Nephron (organoid): ENCODE data around the gene BPIFB3.
"Not testable (repeated sequence)": the region's sequence is repeated elsewhere in the genome, so short reads cannot be mapped to it uniquely, and the experiment has no call there.

Experiments
- H3K27ac Mint-ChIP-seq, 3 experiments: 2 replicates each; pipeline ENCODE4 v1.8.0; 2020; ENCODE audit warnings: mixed read lengths in 3 of 3, mild to moderate bottlenecking in 2 of 3, moderate library complexity in 1 of 3
- H3K27me3 Mint-ChIP-seq: 2 replicates; pipeline ENCODE4 v1.8.0; 2021; ENCODE audit warnings: low read depth, mild to moderate bottlenecking, moderate library complexity, mixed read lengths
- H3K36me3 Mint-ChIP-seq: 2 replicates; pipeline ENCODE4 v1.8.0; 2020; ENCODE audit warnings: low read depth, mixed read lengths
- H3K4me1 Mint-ChIP-seq: 2 replicates; pipeline ENCODE4 v1.8.0; 2020; ENCODE audit warnings: mixed read lengths
- H3K4me3 Mint-ChIP-seq, 3 experiments: 2 replicates each; pipeline ENCODE4 v1.8.0; 2020; ENCODE audit warnings: mild to moderate bottlenecking in 3 of 3, mixed read lengths in 3 of 3, moderate library complexity in 2 of 3
- H3K9me3 Mint-ChIP-seq: 2 replicates; pipeline ENCODE4 v1.8.0; 2020; ENCODE audit warnings: mixed read lengths
- TF ChIP-seq, protein P1 (sequence below), 3 experiments: fragments of 200-600 bp; sonication (generic); IDR thresholded peaks; one replicate each; pipeline ENCODE4 v1.5.0; 2021; ENCODE audit warnings: antibody characterized with exemption in 3 of 3; ENCODE audit not compliant: unreplicated experiment in 3 of 3

Gene BPIFB3

DNA sequence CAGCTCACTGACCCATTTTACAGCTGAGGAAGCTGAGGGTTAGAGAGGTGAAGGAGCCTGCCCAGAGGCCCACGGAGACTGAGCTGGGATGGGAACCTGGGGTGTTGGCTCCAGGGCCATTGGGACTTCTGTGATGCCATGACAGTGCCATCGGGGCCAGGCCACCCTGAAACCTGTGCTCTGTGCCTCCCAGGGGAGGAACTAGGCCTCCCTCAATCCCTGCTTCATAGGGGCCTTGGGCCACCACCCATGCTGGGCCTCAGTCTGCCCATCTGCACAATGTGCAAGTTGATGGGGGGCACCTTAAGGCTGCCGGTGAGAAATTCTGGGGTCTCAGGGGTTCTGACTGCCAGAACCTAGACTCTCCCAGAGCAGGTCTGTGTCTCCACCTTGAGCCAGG is 50.6 kb downstream of the BPIFB3 start:
- Mint-ChIP-seq H3K36me3 (no peaks in the 10 kb centered on the region), H3K4me3 (no peak overlapping the region), H3K9me3 (no peaks in the 10 kb centered on the region), H3K27ac (no peak overlapping the region), H3K27me3 (peaks cover 34% of the 10 kb centered on the region), H3K4me1 (peaks cover 9% of the 10 kb centered on the region)
- TF ChIP-seq, protein P1, sequence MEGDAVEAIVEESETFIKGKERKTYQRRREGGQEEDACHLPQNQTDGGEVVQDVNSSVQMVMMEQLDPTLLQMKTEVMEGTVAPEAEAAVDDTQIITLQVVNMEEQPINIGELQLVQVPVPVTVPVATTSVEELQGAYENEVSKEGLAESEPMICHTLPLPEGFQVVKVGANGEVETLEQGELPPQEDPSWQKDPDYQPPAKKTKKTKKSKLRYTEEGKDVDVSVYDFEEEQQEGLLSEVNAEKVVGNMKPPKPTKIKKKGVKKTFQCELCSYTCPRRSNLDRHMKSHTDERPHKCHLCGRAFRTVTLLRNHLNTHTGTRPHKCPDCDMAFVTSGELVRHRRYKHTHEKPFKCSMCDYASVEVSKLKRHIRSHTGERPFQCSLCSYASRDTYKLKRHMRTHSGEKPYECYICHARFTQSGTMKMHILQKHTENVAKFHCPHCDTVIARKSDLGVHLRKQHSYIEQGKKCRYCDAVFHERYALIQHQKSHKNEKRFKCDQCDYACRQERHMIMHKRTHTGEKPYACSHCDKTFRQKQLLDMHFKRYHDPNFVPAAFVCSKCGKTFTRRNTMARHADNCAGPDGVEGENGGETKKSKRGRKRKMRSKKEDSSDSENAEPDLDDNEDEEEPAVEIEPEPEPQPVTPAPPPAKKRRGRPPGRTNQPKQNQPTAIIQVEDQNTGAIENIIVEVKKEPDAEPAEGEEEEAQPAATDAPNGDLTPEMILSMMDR (IDR thresholded peaks at IDR 0.05; ENCODE audit: unreplicated experiment in 3 of 3), result no peak

DNA sequence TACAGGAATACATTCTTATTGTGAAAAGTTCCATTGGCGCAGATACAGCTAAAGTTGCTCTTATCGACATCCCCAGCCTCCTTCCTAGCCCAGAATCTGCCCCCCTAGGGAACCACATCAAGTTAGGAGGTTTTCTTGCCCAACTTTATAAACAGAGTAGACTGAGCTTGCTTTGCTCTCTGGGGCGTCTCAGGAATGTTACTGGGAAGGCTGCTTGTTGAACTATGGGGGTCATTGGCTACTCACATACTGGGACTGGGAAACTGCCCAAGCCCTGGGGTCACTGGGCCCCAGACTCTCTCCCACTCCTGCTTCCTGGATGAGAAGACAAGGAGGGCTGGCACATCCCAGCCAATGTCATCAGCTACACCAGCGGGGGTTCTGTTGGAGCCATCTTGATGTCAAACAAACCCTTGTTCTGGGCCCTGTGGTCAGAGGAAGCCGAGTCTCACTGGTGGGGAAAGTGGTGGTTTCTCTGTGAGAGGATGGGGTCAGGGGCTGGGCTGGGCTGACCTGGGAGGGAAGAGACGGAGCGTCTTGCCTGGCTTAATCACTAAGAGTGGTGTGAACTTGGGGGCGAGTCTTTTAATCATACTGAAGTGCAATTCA is 51.7 kb downstream of the BPIFB3 start:
- H3K27ac Mint-ChIP-seq, result peak overlapping the region in 2 of 3 experiments; percentile 12 to 44

DNA sequence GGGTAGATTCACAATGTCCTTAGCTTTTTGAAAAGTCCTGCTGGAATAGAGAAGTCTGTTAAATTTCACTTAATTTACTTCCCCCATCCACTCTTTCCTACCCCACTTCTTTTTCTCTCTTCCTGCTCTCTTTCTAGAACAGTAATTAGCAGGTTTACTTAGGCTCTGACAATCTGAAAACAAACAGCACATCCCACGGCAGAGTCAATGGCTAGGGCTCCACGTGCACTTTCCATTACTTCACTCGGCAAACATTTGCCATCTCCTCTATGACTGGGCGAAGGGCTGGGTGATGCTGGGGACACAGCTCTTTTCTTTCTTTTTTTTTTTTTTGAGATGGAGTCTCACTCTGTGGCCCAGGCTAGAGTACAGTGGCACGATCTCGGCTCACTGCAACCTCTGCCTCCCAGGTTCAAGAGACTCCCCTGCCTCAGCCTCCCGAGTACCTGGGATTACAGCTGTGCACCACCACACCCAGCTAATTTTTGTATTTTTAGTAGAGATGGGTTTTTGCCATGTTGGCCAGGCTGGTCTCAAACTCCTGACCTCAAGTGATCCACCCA is 52.4 kb downstream of the BPIFB3 start:
- not testable (repeated sequence) for H3K9me3 Mint-ChIP-seq, H3K4me1 Mint-ChIP-seq, H3K36me3 Mint-ChIP-seq, H3K4me3 Mint-ChIP-seq
- Mint-ChIP-seq H3K27me3 (peaks cover 25% of the 10 kb centered on the region), H3K27ac (peak overlapping the region in 1 of 3 experiments; percentile 44)

More for the DNA sequence above, 51.7 kb downstream of the BPIFB3 start:
- Mint-ChIP-seq H3K9me3 (no peaks in the 10 kb centered on the region), H3K4me3 (no peak overlapping the region), H3K27me3 (peaks cover 26% of the 10 kb centered on the region), H3K36me3 (no peaks in the 10 kb centered on the region), H3K4me1 (peaks cover 9% of the 10 kb centered on the region)
- TF ChIP-seq, protein P1 (IDR thresholded peaks at IDR 0.05; ENCODE audit: unreplicated experiment in 3 of 3), result no peak

DNA sequence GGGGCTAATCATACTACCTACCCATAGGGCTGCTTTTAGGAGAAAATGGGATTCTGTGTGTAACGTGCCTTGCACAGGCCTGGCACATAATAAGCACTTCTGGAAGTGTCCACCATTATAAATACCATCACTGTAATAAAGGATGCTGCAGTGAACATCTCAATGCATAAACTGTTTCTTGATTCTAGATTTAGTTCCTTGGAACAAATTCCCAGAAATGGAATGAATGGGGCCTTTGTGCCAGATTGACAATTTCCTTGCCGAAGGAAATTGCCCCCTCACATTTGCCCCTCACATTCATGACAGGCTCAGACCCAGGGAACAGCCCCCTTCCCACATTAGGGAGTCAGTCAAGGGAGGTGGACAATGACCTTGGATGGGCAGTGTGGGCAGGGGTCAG is 55.0 kb downstream of the BPIFB3 start:
- Mint-ChIP-seq H3K9me3 (peaks cover 4% of the 10 kb centered on the region), H3K4me1 (peaks cover 9% of the 10 kb centered on the region), H3K36me3 (no peaks in the 10 kb centered on the region), H3K27ac (no peak overlapping the region), H3K4me3 (no peak overlapping the region), H3K27me3 (peaks cover 14% of the 10 kb centered on the region)
- TF ChIP-seq, protein P1 (IDR thresholded peaks at IDR 0.05; ENCODE audit: unreplicated experiment in 3 of 3), result no peak

DNA sequence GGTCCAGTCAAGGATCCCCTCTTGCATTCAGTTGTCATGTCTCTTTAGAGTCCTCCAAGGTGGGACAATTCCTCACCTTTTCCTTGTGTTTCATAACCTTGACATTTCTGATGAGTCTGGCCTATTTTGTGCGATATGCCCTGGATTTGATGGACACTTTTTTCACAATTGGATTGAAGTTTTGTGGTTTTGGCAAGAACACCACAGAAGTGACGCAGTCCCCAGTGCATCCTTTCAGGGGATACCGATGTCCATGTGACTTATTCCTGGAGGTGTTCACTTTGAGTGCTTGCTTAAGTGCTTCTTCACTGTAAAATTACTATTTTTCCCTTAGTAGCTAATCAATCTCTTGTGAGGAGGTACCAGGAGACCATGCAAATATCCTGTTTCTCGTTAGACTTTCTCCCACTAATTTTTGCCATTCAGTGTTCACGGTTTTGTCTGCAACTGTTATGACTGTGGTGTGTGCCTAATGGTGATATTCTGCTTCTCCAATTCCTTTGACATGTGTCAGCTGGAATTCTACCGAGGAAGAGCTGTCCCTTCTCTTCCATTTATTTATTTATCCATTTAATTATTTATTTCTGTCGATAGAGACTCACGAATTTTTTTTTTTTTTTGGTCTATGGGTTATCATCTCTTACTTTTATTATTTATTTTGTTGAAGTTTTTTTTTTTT is 56.6 kb downstream of the BPIFB3 start:
- Mint-ChIP-seq H3K9me3 (peaks cover 10% of the 10 kb centered on the region), H3K36me3 (no peaks in the 10 kb centered on the region), H3K27me3 (peaks cover 10% of the 10 kb centered on the region)

DNA sequence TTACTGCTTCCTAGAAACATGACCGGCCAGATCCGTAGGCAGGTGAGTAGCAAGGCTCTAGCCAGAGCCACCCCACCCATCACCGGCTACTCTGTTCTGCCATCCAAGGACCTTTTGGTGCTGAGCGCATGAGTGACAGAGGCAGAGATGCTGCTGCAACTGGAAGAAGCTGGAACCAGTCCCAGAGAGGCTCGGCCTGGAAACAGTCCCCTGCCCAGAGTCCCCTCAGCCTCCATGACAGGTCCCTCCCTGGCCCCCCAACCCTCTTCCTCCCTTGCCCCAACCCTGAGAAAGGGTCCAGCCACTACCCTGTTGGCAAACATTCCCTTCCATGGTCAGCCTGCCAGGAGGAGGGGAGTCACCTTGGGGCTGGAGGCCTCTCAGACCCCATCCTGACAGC is 57.6 kb downstream of the BPIFB3 start:
- H3K27me3 Mint-ChIP-seq, result peaks cover 8% of the 10 kb centered on the region
- no peaks in the 10 kb centered on the region for H3K4me1 Mint-ChIP-seq
- H3K27ac Mint-ChIP-seq, result no peak overlapping the region
- no peak overlapping the region for H3K4me3 Mint-ChIP-seq
- peaks cover 1% of the 10 kb centered on the region for H3K36me3 Mint-ChIP-seq
- TF ChIP-seq, protein P1 (IDR thresholded peaks at IDR 0.05; ENCODE audit: unreplicated experiment in 3 of 3), result no peak
- peaks cover 12% of the 10 kb centered on the region for H3K9me3 Mint-ChIP-seq

More for the DNA sequence above, 56.6 kb downstream of the BPIFB3 start:
- H3K4me1 Mint-ChIP-seq, result peaks cover 3% of the 10 kb centered on the region
- TF ChIP-seq, protein P1 (IDR thresholded peaks at IDR 0.05; ENCODE audit: unreplicated experiment in 3 of 3), result no peak
- no peak overlapping the region for H3K27ac Mint-ChIP-seq
- no peak overlapping the region for H3K4me3 Mint-ChIP-seq
